HuH-7.5 (cell line): ENCODE results near the gene ACTN2.
"Not testable (repeated sequence)": the region's sequence is repeated elsewhere in the genome, so short reads cannot be mapped to it uniquely, and the experiment has no call there.

Experiments
- DNase-seq: peaks from one replicate; pipeline ENCODE4 v3.0.0; 2011; ENCODE audit warnings: low spot score

Gene ACTN2

GRCh38 chr1:236685917-236686814 lies at the start of gene ACTN2:
Gene ACTN2 (plus strand): TSS chr1:236686499. CDS start chr1:236686674, 175 bp downstream.
- DNase-seq, result no peak

DNA sequence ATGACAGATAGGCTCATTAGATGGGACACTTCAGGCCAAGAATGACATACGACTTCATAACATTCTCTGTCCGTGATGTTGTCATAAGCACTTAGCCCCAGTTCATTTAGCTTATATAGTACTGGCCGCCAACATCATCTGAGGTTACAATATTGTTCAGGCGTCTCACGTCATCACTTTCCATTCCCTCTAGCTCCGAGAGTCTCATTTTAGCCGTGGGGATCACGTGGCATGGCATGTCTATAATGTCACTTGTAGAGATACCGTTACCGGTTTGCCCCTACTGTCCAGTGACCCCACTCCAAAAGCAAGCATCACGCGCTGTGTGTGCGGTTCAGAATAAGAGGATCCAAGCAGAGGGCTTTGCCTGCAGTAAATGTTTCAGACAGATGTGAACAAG lies 47.4 kb upstream of the ACTN2 start:
- no peak for DNase-seq

- DNase-seq, result no peak
These were observed 46.6 kb upstream of the ACTN2 start for GRCh38 chr1:236639686-236640085.

DNA sequence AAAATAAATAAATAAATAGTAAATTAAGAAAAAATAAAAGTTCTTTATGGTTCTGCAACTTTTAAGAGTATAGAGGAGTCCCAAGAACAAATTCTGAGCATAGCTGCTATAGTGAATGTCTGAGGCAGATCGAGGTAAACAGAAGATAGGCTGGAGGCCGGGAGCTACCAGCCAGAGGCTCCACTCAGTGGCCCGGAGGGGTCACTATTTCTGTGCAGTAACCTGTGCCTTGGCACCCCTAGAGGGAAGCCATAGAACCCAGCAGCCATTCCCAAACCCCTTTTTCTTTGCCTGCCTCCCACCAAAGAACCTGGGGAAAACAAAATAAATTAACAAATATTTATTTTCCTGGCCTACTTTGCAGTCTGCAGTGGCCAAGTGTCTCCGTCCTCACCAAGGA lies 43.5 kb upstream of the ACTN2 start:
- no peak for DNase-seq

DNA sequence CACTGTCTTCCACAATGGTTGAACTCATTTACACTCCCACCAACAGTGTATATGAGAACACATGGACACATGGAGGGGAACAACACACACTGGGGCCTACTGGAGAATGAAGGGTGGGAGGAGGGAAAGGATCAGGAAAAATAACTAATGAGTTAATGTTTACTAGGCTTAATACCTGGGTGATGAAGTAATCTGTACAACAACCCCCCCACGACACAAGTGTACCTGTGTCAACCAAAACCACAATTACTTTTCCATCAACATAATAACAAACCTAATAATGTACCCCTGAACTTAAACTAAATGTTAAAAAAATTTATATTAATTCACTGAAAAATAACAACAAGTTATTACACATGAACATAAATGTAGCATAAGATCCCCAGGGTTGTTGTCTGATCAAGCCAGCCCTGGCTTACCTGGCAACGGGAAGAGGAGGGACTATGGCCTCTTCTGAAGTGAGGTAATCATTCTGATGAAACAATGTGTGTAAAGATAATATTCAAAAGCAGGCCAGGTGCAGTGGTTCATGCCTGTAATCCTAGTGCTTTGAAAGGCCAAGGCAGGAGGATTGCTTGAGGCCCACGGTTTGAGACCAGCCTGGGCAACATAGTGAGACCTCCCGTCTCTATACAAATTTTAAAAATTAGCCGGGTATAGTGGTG lies 41.2 kb upstream of the ACTN2 start:
- no peak for DNase-seq

- no peak for DNase-seq
These were observed 31.8 kb upstream of the ACTN2 start for GRCh38 chr1:236654511-236654910.

- DNase-seq, result no peak
These were observed 31.3 kb upstream of the ACTN2 start for GRCh38 chr1:236654957-236655356.

GRCh38 chr1:236657398-236657797 lies 28.9 kb upstream of the ACTN2 start:
- DNase-seq, result no peak

DNA sequence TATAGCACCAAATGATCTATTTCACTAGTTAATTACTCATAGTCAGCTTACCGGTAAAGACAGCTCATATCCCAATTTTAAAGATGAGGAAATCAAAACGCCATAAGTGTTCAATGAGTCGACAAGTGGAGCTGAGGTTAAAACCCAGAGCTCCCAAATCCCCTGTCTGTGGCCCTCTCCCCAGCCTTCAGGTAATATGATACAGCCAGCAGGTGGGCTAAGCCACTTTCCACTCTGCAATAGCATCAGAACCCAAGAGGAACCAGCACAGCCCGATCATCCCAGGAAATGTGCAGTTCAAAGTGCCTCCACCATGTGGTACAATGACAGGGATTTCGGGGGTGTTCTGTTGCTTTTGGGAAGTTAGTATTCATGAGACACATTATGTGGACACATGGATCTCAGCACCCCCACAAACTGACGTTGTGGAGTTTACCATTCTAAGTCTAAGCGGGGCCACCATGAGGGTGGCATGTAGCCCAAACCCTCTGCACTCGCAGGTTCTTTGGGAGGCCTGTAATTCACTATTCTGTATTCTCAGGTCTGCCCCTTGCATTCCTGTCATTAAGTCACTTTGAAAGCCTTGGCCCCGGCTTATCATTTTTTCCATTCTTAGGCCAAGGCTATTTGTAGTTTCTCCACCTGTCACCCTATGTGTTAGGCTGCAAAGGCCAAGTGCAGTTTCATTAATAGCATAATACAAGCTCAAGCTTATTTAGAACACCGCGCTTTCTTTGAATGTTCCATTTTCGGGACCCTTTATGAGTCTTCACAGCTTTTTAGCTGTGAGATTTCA lies 26.3 kb upstream of the ACTN2 start:
- DNase-seq, result no peak

DNA sequence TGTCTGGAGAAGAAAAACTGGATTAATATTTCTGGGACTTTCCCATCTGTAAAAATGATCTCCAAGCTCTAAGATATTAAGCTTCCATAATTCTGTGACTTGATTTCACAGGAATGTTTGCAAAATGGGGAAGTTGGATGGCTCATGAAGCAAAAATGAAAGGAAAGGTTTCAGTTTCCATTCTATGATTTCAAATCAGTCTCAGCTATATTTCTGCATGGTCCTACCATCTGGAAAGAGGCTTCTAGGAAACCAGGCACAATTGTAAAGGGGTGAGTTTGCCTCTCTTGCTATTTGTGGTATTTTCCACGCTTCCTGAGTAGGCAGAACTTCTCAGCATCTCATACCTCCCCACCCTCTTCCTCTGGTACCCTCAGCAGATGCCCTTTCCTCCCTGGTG lies 22.4 kb upstream of the ACTN2 start:
- DNase-seq, result no peak

GRCh38 chr1:236668909-236669308 lies 17.4 kb upstream of the ACTN2 start:
- DNase-seq, result not testable (repeated sequence)

GRCh38 chr1:236670060-236670459 lies 16.2 kb upstream of the ACTN2 start:
- no peak for DNase-seq

- DNase-seq, result no peak
These were observed 12.9 kb upstream of the ACTN2 start for GRCh38 chr1:236673289-236673919.

DNA sequence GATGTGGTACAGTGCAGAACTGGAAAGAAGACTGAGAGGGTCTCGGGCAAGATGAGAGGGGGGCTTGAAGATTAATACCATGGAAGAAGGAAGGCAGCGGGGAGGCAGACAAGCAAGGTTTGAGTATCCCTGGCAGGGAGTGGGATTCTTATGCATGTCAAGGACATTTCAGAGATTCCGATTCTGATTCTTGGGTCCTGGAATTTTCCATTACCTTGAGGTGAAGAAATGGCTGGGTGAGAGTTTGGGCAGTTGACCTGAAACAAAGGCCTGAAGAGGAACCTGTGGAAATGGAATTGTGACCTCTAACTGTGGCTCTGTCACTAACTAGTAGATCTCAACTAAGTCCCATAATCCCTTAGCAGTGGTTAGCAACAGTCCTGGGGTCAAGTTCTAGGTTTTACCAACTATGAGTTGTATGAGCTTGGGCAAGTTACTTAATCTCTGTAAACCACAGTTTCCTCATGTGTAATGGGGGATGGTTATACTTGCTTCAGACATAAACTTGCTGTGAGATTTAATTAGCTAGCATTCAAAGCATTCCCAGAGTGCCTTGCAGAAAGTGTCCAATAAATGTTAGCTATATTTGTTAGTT lies 8.6 kb upstream of the ACTN2 start:
- no peak for DNase-seq

DNA sequence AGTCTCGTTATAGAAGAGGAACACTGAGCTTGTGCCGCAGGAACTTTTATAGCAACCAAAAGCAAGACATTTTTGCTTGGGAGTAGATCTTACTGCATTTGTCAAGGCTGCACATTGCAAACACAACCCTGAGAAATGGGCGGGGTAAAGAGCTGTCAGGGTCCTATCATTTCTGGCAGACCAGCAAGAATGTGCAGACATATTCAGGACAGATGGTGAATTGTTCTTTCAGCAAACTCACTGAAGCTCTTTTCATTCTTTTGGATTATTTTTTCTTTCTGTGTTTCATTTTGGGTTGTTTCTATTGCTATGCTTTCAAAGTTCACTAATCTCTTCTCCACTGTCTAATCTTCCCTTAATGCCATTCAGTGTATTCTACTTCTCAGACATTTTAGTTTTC lies 5.1 kb upstream of the ACTN2 start:
- no peak for DNase-seq

DNA sequence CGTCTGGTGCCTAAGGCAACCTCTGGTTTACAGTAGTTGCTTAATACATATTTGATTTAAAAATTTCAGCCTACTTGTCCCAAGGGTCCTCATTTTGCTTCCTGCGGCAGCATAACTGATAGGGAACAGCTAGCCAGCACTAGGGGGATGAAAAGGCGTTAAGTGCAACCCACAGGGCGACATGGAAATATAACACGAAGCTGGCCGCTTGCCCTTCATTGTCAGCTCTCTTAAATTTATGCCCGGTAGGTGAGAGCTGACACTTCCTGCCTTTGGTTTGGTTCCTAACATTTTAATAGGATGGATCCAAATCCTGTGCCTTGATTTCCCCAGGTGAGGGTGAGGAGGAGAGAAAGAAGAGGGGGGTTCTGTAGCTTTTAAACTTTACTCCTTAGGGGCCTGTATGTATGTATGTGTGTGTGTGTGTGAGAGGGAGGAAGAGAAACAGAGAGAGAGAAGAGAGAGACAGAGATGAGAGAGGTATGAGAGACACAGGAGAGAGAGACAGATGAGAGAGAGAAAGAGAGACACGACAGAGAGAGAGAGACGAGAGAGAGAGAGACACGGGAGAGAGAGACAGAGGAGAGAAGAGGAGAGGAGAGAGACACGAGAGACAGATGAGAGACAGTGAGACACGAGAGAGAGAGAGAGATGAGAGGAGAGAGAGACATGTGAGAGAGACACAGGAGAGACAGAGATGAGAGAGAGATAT lies 938 bp upstream of the ACTN2 start:
- no peak for DNase-seq

- no peak for DNase-seq
These were observed 489 bp downstream of the ACTN2 start for GRCh38 chr1:236686815-236687160.

DNA sequence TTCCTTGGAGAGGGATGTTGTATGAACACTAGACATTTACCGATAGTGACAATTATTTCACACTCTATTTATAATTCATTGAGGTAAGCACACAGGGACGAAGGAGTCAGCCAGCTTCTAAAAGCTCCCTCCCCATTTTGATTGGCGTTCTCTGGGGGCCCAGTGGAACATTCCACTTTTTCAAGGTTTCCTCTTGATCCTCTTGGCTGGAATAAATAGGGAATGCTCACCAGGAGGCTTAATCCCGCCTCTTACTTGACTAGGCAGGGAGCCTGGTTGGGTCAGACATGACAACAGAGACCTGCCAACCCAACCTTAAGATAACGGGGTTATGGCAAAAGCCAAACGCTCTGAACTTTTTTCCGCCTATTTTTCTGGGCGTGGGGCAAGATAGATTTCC lies 974 bp downstream of the ACTN2 start:
- DNase-seq, result no peak

DNA sequence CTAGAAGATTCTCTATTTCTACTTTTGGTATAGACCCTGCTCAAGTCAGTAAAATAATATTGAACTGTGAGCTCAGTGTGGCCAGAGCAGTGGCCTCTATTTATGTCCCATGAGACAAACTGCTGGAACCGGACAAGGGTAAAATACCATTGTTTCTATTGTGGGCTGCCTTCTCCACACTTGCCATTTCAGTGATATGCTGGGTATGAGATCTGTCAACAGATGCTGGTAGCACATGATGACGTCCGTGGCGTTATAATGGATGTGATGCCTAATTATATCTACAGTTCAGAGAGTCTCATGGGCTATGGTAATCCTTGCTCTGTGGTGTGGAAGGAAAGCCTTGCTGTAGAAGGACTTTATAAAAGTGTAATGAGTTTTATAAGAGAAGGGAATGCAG lies 2.4 kb downstream of the ACTN2 start:
- DNase-seq, result no peak

DNA sequence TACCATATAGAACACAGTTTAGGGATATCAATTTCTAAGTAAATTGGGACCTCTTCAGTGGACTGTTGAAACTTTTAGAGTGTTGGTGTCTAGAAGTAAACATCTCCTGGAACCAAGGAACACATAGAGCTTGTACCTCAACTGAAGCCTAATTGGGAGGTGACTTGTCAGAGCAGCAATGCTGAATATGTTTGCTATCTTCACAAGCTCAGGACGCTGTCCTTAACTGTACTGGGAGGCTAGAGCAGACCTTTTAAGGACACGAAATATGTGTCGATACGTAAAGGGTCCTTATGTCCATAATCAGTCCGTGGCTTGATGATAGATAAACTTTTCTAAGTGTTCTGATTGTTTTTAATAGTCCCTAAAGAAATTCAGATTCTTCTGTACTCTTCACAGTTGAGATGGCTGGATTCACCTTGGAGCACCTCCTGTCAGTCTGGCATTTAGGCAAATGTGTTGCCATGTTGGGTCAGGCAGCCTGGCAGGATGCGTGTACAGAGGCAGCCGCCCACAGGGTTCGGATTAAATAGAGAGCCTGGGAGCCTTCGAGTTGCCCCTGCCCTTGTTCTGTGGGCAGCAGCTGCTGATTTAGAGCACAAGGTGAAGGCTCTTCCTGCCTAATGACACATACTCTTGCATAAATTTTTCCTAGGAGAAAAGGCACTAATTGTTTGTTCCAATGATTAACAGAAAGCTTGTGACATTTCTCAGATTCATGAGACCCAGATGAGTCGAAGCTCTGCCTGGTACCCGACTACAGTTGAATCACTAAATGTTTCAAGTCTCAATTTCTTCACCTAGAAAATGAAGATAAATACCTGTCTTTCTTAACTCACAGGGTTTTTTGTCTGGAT lies 3.6 kb downstream of the ACTN2 start:
- DNase-seq, result no peak
